ENCODE results near the gene CUTA. TPM values are rescaled to one million over a fixed set of nuclear protein-coding genes. Genes with fewer than 3 reads are reported as not detected.
A peak's percentile ranks its signal among the peaks of the same experiment; 100 is the strongest.

CUTA gene, protein sequence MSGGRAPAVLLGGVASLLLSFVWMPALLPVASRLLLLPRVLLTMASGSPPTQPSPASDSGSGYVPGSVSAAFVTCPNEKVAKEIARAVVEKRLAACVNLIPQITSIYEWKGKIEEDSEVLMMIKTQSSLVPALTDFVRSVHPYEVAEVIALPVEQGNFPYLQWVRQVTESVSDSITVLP
- 100 to 1,000 TPM; 146 to 163 (median 151) TPM for total RNA-seq
- long read RNA-seq, donor 1, transcript CUTA-214 (6 exons, 661 nt), result minor isoform, 14 of 73 reads
- long read RNA-seq, donor 1, transcript CUTA-210 (6 exons, 769 nt), result major isoform, 28 of 73 reads
- long read RNA-seq, donor 1, transcript CUTA-203 (6 exons, 937 nt), result minor isoform, 10 of 73 reads
- long read RNA-seq, donor 1, transcript CUTA-205 (5 exons, 1,054 nt), result minor isoform, 18 of 73 reads
- long read RNA-seq, donor 1, partial matches to known transcripts, result 1 of 73 reads
- long read RNA-seq, donor 1, other reads (novel, unspliced or antisense), result 1 of 73 reads
- long read RNA-seq, donor 2, transcript CUTA-205 (5 exons, 1,054 nt), result minor isoform, 21 of 104 reads
- long read RNA-seq, donor 2, transcript CUTA-203 (6 exons, 937 nt), result minor isoform, 26 of 104 reads
- long read RNA-seq, donor 2, transcript CUTA-210 (6 exons, 769 nt), result major isoform, 29 of 104 reads
- long read RNA-seq, donor 2, transcript CUTA-214 (6 exons, 661 nt), result minor isoform, 21 of 104 reads
- long read RNA-seq, donor 2, partial matches to known transcripts, result 0 of 104 reads
- long read RNA-seq, donor 2, other reads (novel, unspliced or antisense), result 6 of 104 reads

DNA sequence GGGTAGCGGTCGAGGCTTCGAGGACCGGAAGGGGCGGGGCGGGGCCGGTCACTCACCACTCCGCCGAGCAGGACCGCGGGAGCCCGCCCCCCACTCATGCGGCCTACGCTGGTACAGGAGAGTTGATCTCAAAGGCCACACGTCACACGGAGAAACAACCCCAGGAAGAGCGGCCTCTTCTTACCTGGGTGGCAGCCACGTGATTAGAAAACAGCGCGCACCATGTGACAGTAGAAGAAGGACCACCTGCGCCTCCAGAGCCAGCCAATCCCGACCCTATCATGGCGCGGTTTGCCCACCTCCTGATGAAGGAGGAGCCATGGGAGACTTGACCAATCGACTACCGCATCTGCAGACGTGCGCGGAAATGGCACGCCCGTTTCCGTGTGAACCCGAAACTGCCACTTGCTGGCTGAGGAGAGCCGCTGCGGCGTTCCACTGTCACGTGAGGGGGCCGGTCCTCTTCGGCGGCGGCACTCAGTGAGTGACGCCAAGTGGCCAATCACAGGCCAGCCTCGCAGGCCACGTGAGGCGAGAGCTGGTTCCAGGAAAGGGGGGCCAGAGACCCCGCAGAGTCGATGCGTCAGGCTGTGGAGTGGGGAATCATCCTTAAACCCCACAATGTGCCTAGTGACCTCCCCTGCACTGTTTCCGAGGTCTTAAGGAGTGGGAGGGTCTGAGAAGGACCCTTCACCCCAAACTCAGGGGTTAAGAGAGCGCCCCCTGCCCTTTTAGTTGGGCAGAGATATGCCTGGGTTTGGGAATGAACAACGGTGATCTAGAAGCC, at the start of gene CUTA:
CUTA (minus strand) TSS at position 205 of the 787 bp plus-strand sequence; CDS start at position 98, 107 bp downstream.
- Histone ChIP-seq H3K4me1 (ENCODE audit: low read depth) (peaks cover 21% of the 10 kb centered on the region), H3K4me3 (peak within 1 kb of the TSS; percentile 44), H3K36me3 (ENCODE audit: low read depth) (peaks cover 5% of the 10 kb centered on the region), H3K9me3 (no peaks in the 10 kb centered on the region)
- DNase-seq (peak; percentile 98 to 100 (median 99)), ATAC-seq (peak; percentile 95)
- TF ChIP-seq, protein P1, sequence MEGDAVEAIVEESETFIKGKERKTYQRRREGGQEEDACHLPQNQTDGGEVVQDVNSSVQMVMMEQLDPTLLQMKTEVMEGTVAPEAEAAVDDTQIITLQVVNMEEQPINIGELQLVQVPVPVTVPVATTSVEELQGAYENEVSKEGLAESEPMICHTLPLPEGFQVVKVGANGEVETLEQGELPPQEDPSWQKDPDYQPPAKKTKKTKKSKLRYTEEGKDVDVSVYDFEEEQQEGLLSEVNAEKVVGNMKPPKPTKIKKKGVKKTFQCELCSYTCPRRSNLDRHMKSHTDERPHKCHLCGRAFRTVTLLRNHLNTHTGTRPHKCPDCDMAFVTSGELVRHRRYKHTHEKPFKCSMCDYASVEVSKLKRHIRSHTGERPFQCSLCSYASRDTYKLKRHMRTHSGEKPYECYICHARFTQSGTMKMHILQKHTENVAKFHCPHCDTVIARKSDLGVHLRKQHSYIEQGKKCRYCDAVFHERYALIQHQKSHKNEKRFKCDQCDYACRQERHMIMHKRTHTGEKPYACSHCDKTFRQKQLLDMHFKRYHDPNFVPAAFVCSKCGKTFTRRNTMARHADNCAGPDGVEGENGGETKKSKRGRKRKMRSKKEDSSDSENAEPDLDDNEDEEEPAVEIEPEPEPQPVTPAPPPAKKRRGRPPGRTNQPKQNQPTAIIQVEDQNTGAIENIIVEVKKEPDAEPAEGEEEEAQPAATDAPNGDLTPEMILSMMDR (IDR thresholded peaks at IDR 0.05), result peak; percentile 14
- intact Hi-C loops (cut with DNase I, micrococcal nuclease), result no loop called here

DNA sequence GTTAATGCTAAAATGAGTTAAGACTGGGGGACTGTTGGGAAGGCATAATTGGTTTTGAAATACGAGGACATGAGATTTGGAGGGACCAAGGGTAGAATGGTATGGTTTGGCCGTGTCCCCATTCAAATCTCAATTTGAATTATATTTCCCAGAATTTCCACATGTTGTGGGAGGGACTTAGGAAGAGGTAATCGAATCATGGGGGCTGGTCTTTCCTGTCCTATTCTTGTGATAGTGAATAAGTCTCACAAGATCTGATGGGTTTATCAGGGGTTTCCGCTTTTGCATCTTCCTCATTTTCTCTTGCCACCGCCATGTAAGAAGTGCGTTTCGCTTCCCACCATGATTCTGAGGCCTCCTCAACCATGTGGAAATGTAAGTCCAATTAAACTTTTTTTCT, 49.2 kb upstream of the CUTA start:
- no peaks in the 10 kb centered on the region for H3K9me3 ChIP-seq
- intact Hi-C loops (cut with DNase I, micrococcal nuclease), result no loop called here
- DNase-seq, result no peak

DNA sequence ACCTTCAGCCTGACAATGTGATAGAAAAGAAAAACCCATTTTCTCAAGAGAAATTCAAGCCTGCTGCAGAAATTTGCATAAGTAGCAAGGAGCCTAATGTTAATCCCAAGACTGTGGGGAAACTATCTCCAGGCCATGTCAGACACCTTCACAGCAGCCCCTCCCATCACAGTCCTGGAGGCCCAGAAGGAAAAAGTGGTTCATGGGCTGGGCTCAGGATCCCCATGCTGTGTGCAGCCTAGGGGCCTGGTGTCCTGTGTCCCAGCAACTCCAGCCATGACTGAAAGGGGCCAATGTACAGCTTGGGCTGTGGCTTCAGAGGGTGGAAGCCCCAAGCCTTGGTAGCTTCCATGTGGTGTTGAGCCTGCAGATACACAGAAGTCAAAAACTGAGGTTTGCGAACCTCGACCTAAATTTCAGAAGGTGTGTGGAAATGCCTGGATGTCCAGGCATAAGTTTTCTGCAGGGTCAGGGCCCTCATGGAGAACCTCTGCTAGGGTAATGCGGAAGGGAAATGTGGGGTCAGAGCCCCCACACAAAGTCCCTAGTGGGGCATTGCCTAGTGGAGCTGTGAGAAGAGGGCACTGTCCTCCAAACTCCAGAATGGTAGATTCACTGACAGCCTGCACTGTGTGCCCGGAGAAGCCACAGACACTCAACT, 48.3 kb upstream of the CUTA start:
- Histone ChIP-seq H3K4me3 (no peak overlapping the region), H3K36me3 (ENCODE audit: low read depth) (no peaks in the 10 kb centered on the region)

More for the DNA sequence above, 49.2 kb upstream of the CUTA start:
- TF ChIP-seq, protein P1 (IDR thresholded peaks at IDR 0.05), result no peak
- H3K4me1 ChIP-seq (ENCODE audit: low read depth), result no peaks in the 10 kb centered on the region
- H3K4me3 ChIP-seq, result no peak overlapping the region
- no peak for ATAC-seq
- H3K36me3 ChIP-seq (ENCODE audit: low read depth), result no peaks in the 10 kb centered on the region

DNA sequence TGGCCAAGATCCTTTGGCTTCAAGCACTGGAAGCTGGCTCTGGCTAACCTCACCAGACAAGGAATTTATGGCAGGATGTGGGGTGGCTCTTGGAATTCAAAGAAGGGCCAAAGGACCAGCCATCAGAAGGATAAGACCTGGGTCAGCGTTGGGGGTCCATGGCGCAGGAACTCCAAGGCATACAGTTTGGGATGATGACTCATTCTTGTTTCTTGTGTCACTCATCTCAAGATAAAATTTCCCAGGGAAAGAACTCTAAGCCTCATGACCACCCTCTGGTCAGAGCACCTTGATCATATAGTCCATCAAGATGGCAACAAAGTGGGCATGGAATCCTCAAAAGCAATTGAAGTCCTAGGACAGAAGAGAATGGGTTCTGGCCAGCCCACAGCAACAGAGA, 41.3 kb upstream of the CUTA start:
- Histone ChIP-seq H3K36me3 (ENCODE audit: low read depth) (no peaks in the 10 kb centered on the region), H3K9me3 (no peaks in the 10 kb centered on the region), H3K4me3 (no peak overlapping the region), H3K4me1 (ENCODE audit: low read depth) (peaks cover 7% of the 10 kb centered on the region)
- ATAC-seq, result no peak
- no peak for DNase-seq
- intact Hi-C loops (cut with DNase I, micrococcal nuclease), result no loop called here
- TF ChIP-seq, protein P1 (IDR thresholded peaks at IDR 0.05), result no peak

More for the DNA sequence above, 48.3 kb upstream of the CUTA start:
- ATAC-seq, result no peak
- no peak for DNase-seq
- H3K9me3 ChIP-seq, result no peaks in the 10 kb centered on the region
- intact Hi-C loops (cut with DNase I, micrococcal nuclease), result no loop called here
- H3K4me1 ChIP-seq (ENCODE audit: low read depth), result no peaks in the 10 kb centered on the region
- TF ChIP-seq, protein P1 (IDR thresholded peaks at IDR 0.05), result no peak

DNA sequence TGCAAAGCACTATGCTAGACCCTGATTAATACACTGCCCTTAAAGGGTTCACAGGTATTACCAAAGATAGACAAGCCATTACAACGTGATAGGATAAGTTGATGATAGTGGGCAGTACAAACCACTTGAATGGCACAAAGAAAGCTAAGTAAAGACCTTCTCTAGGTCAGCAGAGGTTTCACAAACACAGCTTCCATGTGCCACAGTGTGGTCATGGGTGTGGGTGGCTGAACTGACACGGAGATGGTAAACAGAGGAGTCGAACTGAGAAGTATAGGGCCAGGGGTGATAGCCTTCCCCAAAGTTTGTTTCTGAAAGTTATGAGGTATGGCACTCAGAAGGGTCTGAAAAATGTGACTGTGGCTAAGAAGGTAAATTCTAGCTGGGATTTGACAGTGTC, 40.8 kb upstream of the CUTA start:
- TF ChIP-seq, protein P1 (IDR thresholded peaks at IDR 0.05), result no peak
- ATAC-seq (no peak), DNase-seq (no peak)
- Histone ChIP-seq H3K4me3 (no peak overlapping the region), H3K9me3 (no peaks in the 10 kb centered on the region), H3K36me3 (ENCODE audit: low read depth) (no peaks in the 10 kb centered on the region), H3K4me1 (ENCODE audit: low read depth) (peaks cover 8% of the 10 kb centered on the region)
- intact Hi-C loops (cut with DNase I, micrococcal nuclease), result no loop called here

Data from mucosa of descending colon (tissue), 3 donors.